ENCODE results near the gene TNFRSF8. TPM values are rescaled to one million over a fixed set of nuclear protein-coding genes. Genes with fewer than 3 reads are reported as not detected.

TNFRSF8 gene
- total and polyA plus RNA-seq, 2 donors (not counting 1 experiment from before 2014, with no cell fraction given) = 0.36 to 0.57 TPM

DNA sequence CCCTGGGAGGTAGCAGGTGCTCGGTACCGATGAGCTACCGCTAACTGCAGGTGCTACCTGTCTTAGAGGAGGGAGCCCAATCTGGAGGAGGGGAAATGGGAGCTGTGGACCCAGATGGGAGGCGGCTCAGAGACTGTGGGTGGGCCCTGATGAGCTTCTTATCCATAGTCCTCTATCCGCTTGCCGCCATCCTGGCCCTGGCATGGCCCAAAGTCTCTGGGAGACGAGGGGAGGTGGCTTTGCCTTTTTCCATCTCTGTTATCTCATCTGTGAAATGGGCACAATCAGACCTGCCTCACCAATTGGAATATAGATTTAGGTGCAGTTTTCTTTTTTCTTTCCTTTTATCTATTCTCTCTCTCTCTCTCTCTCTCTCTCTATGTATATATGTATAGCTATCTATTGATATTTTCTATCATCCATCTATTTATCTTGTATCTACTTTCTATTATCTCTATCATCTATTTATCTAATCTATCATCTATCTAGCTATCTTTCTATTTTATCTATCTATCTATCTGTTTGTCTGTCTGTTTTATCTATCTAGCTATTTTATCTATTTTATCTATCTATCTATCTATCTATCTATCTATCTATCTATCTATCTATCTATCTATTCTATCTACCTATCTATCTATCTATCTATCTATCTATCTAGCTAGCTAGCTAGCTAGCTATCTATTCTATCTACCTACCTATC, 120.1 kb downstream of the TNFRSF8 start:
- no peaks in the 10 kb centered on the region for H3K9me3 ChIP-seq (ENCODE audit: control extremely low read depth in 1 of 3, control insufficient read depth in 2 of 3, insufficient read depth in 1 of 3, low read length in 2 of 3)
- CTCF ChIA-PET = interaction anchor here (0.6 to 8.3 kb wide), 12 partner anchors 12 to 65 kb away, joined by 3 to 96 read pairs (median 4); no protein-coding TSS in a partner anchor
- H3K79me2 ChIP-seq (ENCODE audit: control insufficient read depth, insufficient read depth, low read length) = peaks cover 87% of the 10 kb centered on the region
- TF ChIP-seq, protein P1, sequence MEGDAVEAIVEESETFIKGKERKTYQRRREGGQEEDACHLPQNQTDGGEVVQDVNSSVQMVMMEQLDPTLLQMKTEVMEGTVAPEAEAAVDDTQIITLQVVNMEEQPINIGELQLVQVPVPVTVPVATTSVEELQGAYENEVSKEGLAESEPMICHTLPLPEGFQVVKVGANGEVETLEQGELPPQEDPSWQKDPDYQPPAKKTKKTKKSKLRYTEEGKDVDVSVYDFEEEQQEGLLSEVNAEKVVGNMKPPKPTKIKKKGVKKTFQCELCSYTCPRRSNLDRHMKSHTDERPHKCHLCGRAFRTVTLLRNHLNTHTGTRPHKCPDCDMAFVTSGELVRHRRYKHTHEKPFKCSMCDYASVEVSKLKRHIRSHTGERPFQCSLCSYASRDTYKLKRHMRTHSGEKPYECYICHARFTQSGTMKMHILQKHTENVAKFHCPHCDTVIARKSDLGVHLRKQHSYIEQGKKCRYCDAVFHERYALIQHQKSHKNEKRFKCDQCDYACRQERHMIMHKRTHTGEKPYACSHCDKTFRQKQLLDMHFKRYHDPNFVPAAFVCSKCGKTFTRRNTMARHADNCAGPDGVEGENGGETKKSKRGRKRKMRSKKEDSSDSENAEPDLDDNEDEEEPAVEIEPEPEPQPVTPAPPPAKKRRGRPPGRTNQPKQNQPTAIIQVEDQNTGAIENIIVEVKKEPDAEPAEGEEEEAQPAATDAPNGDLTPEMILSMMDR (IDR thresholded peaks at IDR 0.05) = no peak
- no peak for TF ChIP-seq EZH2 (IDR thresholded peaks at IDR 0.05; ENCODE audit: borderline replicate concordance, insufficient read depth, low read depth, low read length, poor library complexity, severe bottlenecking)
- H3K9me3 Mint-ChIP-seq (ENCODE audit: insufficient read depth) = no peaks in the 10 kb centered on the region
- H4K20me1 ChIP-seq (ENCODE audit: control insufficient read depth, insufficient read depth, low read length, poor library complexity, severe bottlenecking) = peaks cover 84% of the 10 kb centered on the region
- H3K4me2 ChIP-seq (replicated peaks; ENCODE audit: low read depth, low read length, poor library complexity, severe bottlenecking) = no peak overlapping the region
- no peak for ATAC-seq (ENCODE audit: low read depth)
- 74% methylated on average over 4 of the region's 7 CpGs for WGBS (ENCODE audit: insufficient coverage)
- no peak overlapping the region for H3K4me3 ChIP-seq (ENCODE audit: control extremely low read depth in 1 of 5, extremely low read depth in 1 of 5, insufficient read depth in 1 of 5, low read depth in 2 of 5, low read length in 4 of 5)
- no peak overlapping the region for H3K9ac ChIP-seq (ENCODE audit: low read length)
- no peak overlapping the region for H2AFZ ChIP-seq (ENCODE audit: insufficient read depth, low read depth, low read length, poor library complexity, severe bottlenecking)
- POLR2A ChIA-PET = interaction anchor here (0.6 to 1.3 kb wide), 3 partner anchors 27 to 35 kb away, joined by 3 to 4 read pairs (median 3); no protein-coding TSS in a partner anchor
- H3K27me3 Mint-ChIP-seq = no peaks in the 10 kb centered on the region
- no peaks in the 10 kb centered on the region for H3K27me3 ChIP-seq (replicated peaks in 1 of 4; ENCODE audit: control extremely low read depth in 1 of 4, control insufficient read depth in 3 of 4, insufficient read depth in 4 of 4, low read length in 3 of 4)
- peak overlapping the region in 1 of 2 donors; percentile 47 for H3K27ac ChIP-seq (ENCODE audit: low read length in 2 of 2)
- H3K4me3 Mint-ChIP-seq = no peak overlapping the region
- peaks cover 71% of the 10 kb centered on the region for H3K4me1 Mint-ChIP-seq
- DNase-seq = no peak
- H3K4me1 ChIP-seq (ENCODE audit: control insufficient read depth in 2 of 2, insufficient read depth in 2 of 2, low read length in 2 of 2) = peaks cover 34 to 71% of the 10 kb centered on the region in 2 donors
- peak overlapping the region; percentile 69 for H3K27ac Mint-ChIP-seq
- intact Hi-C loops (cut with micrococcal nuclease) = loop anchor here (5.0 kb wide), 1 partner anchor 41 kb away; no protein-coding TSS in a partner anchor
- H3K36me3 ChIP-seq (replicated peaks in 1 of 2; ENCODE audit: control extremely low read depth in 1 of 2, control insufficient read depth in 1 of 2, extremely low read depth in 1 of 2, insufficient read depth in 2 of 2, low read length in 1 of 2) = peaks cover 0 to 34% of the 10 kb centered on the region in 2 experiments
